ENCODE data around the gene HLA-DQB2. TPM values are rescaled to one million over a fixed set of nuclear protein-coding genes. Genes with fewer than 3 reads are reported as not detected.

HLA-DQB2 gene
- total and polyA plus RNA-seq, 3 donors from 2014 or later = 0.62 to 6.2 (median 0.79) TPM

DNA sequence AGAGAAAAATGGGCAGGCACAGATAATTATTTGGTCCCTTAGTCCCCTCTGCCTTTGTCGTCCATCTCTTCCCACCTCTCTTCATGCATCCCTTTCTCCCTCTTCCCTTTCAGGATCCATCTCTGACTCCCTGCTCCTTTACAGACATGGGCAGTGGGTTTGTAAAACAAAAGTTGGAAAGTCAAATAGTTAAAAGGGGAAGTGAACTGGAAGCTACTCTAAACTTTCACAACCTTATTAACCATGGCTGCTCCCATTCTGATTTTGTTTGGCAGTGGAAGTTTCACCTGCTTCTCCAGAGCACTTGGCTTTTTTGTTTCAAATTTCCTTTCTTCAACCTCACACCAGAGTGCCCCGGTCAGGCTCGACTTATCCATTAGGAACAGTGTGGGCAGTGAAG, 21.0 kb downstream of the HLA-DQB2 start:
- TF ChIP-seq, protein P1, sequence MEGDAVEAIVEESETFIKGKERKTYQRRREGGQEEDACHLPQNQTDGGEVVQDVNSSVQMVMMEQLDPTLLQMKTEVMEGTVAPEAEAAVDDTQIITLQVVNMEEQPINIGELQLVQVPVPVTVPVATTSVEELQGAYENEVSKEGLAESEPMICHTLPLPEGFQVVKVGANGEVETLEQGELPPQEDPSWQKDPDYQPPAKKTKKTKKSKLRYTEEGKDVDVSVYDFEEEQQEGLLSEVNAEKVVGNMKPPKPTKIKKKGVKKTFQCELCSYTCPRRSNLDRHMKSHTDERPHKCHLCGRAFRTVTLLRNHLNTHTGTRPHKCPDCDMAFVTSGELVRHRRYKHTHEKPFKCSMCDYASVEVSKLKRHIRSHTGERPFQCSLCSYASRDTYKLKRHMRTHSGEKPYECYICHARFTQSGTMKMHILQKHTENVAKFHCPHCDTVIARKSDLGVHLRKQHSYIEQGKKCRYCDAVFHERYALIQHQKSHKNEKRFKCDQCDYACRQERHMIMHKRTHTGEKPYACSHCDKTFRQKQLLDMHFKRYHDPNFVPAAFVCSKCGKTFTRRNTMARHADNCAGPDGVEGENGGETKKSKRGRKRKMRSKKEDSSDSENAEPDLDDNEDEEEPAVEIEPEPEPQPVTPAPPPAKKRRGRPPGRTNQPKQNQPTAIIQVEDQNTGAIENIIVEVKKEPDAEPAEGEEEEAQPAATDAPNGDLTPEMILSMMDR (IDR thresholded peaks at IDR 0.05) = no peak
- no peak for TF ChIP-seq POLR2A (IDR thresholded peaks at IDR 0.05)
- 64 to 73% methylated on average over 3 of the region's 3 CpGs for WGBS, 2 donors
- intact Hi-C loops (cut with DNase I; ENCODE audit: low total_unique reads) = no loop called here

DNA sequence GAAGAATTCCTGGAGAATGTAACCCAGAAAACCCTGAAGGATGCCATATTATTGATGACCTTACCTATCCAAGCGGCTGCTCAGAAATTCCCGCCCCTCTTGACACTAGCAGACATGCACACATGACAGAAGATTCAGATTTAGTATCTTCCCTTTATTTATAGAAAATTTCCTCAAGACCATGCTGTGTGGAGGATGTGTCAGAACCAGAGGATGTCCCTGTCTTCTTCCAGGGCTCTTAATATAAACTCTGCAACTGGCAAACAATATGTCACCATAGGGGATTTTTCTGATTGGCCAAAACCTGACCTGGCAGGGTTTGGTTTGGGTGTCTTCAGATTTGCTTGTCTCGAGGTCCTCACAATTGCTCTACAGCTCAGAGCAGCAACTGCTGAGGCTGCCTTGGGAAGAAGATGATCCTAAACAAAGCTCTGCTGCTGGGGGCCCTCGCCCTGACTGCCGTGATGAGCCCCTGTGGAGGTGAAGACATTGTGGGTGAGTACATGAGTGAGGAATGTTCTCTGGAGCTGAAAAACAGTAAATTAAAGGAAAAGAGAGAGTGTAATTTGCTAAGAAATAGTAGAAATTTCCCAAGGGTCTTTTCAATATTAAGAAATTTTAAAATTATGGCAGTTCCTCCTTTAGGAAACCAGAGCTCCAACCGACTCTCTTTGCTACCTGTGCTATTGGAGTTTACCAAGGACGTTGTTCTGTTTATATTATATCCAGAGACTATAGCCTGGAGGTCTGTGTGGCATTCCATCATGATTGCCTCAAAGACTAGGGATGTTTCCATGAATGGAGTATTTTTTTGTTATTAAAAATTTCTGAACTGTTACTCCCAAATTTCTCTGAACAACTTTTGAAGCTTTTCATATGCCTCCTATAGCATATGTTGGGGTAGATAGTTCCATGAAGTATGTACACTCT, 22.0 kb downstream of the HLA-DQB2 start, which contains the start of gene HLA-DQA2:
Gene HLA-DQA2, plus strand, starts transcription at position 361 of the 930 bp plus-strand sequence. Its CDS starts 53 bp downstream, at position 414.
- no peaks in the 10 kb centered on the region for H3K27me3 ChIP-seq

More for the DNA sequence above, 21.0 kb downstream of the HLA-DQB2 start:
- Histone ChIP-seq H3K4me3 (no peak overlapping the region), H3K4me1 (no peaks in the 10 kb centered on the region), H3K9me3 (no peaks in the 10 kb centered on the region), H3K36me3 (ENCODE audit: low read depth, missing control alignments) (no peaks in the 10 kb centered on the region), H3K27me3 (no peaks in the 10 kb centered on the region), H3K27ac (no peak overlapping the region)
- DNase-seq = no peak

DNA sequence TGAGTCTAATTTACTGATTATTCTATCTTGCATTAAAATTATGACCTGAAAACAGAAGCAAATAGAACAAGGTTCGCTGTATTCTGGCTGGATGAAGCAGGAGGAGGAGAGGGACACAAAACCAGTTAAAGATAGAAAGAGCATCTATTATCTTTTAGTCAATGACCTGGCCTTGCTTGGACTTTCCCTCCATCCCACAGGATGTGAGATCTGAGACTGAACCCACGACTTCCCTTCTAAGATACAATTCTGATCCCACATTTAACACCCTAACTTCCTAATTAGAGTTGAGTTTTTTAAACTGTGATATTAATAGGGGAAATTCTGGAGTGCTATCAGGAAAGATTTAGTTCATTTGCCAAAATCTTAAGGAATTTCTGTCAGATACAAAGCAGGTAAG, 25.2 kb downstream of the HLA-DQB2 start:
- intact Hi-C loops (cut with DNase I; ENCODE audit: low total_unique reads) = no loop called here
- 50 to 53% methylated on average over 2 of the region's 2 CpGs for WGBS, 2 donors
- H3K9me3 ChIP-seq = no peaks in the 10 kb centered on the region

More for the DNA sequence above, 22.0 kb downstream of the HLA-DQB2 start, which contains the start of gene HLA-DQA2:
- H3K4me1 ChIP-seq = no peaks in the 10 kb centered on the region
- TF ChIP-seq, protein P1 (IDR thresholded peaks at IDR 0.05) = no peak
- TF ChIP-seq POLR2A (IDR thresholded peaks at IDR 0.05) = no peak
- intact Hi-C loops (cut with DNase I; ENCODE audit: low total_unique reads) = no loop called here
- H3K27ac ChIP-seq = no peak within 1 kb of the TSS
- H3K36me3 ChIP-seq (ENCODE audit: low read depth, missing control alignments) = no peaks in the 10 kb centered on the region
- no peak for DNase-seq
- no peaks in the 10 kb centered on the region for H3K9me3 ChIP-seq
- H3K4me3 ChIP-seq = no peak within 1 kb of the TSS
- 78 to 82% methylated on average over 7 of the region's 7 CpGs for WGBS, 2 donors

DNA sequence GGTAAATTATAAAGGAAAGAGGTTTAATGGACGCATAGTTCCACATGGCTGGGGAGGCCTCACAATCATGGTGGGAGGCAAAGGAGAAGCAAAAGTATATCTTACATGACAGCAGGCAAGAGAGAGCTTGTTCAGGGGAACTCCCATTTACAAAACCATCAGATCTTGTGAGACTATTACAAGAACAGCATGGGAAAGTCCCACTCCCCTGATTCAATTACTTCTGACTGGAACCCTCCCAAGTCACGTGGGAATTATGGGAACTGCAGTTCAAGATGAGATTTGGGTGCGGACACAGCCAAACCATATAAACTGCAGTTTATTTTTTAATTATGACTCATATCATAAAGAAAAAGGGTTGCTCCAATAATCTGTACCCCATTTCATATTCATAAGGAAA, 44.5 kb downstream of the HLA-DQB2 start:
- TF ChIP-seq POLR2A (IDR thresholded peaks at IDR 0.05) = no peak
- TF ChIP-seq, protein P1 (IDR thresholded peaks at IDR 0.05) = no peak
- Histone ChIP-seq H3K27me3 (no peaks in the 10 kb centered on the region), H3K27ac (no peak overlapping the region), H3K9me3 (no peaks in the 10 kb centered on the region), H3K4me1 (no peaks in the 10 kb centered on the region), H3K4me3 (no peak overlapping the region), H3K36me3 (ENCODE audit: low read depth, missing control alignments) (no peaks in the 10 kb centered on the region)
- no peak for DNase-seq
- 57 to 73% methylated on average over 3 of the region's 3 CpGs for WGBS, 2 donors
- intact Hi-C loops (cut with DNase I; ENCODE audit: low total_unique reads) = no loop called here

More for the DNA sequence above, 25.2 kb downstream of the HLA-DQB2 start:
- no peaks in the 10 kb centered on the region for H3K27me3 ChIP-seq
- no peaks in the 10 kb centered on the region for H3K36me3 ChIP-seq (ENCODE audit: low read depth, missing control alignments)
- no peak for DNase-seq
- TF ChIP-seq, protein P1 (IDR thresholded peaks at IDR 0.05) = no peak
- TF ChIP-seq POLR2A (IDR thresholded peaks at IDR 0.05) = no peak
- H3K4me1 ChIP-seq = no peaks in the 10 kb centered on the region
- no peak overlapping the region for H3K4me3 ChIP-seq
- H3K27ac ChIP-seq = no peak overlapping the region
